Measurements from ENCODE around the gene DNAJA3.

The DNAJA3 gene

DNA sequence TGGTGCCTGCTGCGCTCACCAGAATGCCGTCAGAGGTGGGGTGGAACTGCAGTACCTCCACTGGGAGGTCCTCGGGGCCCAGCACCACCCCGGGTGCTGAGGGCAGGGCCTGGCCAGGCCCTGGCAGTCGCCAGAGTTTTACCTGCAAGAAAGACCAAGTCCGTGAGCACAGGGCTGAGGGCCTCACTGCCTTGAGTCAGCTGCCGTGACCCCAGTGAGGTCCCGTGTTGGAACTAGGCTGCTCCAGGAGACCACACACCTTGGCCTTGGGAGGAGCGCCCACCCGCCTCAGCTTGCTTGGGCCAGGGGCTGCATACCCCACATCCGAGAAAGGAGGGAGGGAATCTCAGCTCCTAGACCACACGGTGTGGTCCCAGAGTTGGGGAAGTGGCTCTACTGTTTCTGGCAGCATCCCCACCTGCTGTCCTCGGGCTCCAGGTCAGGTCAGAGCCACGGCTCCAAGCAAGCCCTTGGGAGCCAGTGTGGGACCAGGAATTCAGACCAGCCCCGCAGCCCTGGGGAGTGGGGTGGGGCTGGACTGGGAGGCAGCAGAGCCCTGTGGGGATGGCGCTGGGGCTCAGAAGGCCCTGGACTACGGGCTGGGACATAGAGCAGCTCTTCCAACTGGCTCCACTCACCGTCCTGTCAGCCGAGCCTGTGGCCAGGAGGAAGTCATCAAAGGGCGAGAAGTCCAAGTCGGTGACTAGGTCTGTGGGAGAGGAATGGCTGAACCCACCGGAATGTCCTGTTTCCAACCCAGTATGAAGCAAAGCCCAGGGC is 17.9 kb upstream of the DNAJA3 start:
- DNase-seq, result no peak

GRCh38 chr16:4408323-4408690 is 17.4 kb upstream of the DNAJA3 start:
- DNase-seq, result no peak

- no peak for DNase-seq
Observed at GRCh38 chr16:4409081-4409932, 16.4 kb upstream of the DNAJA3 start.

DNA sequence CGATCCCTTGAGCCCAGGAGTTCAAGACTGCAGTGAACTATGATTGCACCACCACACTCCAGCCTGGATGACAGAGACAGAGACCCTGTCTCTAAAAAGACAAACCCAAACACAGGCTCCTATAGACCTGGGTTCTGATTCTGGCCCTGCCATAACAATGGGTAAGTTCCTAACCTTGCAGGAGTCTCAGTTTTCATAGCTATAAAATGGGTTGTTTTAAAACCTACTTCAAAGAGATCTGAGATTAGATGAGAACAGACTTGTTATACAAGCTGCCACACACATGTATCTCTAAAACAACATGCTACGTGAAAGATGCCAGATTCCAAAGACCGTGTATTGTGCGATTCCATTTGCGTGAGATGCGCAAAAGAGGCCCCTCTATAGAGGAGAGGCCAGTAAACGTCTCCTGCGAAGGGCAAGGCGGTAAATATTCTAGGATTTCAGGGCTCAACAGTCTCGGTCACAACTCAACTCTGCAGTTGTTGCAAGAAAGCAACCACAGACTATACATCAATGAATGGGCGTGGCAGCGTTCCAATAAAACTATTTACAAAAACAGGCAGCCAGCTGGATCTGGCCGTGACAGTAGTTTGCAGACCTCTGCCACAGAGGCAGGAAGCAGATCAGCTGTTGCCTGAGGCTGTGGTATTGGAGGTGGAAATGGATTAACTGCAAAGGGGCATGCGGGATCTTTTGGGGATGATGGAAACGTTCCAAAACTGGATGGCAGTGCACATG is 15.2 kb upstream of the DNAJA3 start:
- no peak for DNase-seq

DNA sequence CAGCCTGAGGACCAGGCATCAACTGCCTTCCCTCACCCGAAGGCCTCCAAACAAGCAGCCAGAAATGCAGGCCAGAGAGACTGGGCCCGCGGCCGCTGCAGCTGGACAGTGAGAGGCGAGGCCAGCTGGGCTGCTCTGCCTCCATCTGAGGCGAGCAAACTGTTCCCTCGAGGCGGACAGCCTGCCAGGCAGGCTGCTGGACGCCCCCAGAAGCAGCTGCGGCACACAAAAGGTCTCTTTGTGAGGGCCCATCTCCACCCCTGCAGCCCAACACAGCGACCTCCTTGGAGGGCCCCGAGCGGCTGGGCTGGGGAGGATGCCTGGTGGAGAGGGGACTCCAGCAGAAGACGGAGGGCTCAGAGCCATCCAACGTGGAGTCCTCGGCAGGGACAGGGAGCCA is 14.0 kb upstream of the DNAJA3 start:
- no peak for DNase-seq

DNA sequence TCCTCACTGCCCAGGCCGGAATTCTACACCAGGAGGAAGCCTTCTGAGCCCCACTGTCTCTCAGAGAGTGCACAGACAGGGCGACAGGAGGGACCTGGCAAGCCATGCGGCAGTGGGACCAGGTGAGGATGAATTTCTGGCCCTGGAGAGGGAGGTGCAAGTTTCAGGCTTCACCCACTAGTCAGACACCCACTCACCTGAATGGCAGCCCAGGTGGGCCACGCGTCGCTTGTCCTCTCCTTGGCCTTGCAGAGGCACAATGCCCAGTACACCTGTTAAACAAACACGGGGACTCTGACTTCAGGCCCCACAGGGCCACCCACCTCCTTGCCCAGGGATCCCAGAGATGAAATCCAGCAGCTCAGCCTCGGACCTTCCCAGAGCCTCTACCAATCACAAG is 13.5 kb upstream of the DNAJA3 start:
- DNase-seq, result no peak

DNA sequence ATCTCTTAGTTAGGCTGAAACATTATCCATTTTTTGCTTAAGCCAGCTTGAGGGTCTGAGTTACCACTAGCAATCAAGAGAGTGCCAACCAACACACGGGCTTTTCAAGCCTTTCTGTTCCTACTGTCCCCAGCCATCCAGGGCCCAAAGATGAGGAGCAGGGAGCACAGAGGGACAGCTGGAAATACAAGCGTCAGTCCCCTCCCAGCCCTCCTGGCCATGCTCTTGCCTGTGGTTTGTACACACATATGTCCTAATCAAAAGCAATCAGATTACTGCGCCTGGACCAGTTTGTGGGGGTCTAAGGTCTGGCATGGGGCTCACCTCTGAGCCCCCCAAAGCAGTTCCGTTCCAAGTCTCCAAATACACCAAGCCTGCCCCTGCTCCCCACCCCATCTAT is 12.8 kb upstream of the DNAJA3 start:
- no peak for DNase-seq

GRCh38 chr16:4414187-4414917 is 11.3 kb upstream of the DNAJA3 start:
- DNase-seq, result peak; percentile 81 to 87

GRCh38 chr16:4415538-4416199 is 10.0 kb upstream of the DNAJA3 start:
- DNase-seq, result peak; percentile 64 to 68

DNA sequence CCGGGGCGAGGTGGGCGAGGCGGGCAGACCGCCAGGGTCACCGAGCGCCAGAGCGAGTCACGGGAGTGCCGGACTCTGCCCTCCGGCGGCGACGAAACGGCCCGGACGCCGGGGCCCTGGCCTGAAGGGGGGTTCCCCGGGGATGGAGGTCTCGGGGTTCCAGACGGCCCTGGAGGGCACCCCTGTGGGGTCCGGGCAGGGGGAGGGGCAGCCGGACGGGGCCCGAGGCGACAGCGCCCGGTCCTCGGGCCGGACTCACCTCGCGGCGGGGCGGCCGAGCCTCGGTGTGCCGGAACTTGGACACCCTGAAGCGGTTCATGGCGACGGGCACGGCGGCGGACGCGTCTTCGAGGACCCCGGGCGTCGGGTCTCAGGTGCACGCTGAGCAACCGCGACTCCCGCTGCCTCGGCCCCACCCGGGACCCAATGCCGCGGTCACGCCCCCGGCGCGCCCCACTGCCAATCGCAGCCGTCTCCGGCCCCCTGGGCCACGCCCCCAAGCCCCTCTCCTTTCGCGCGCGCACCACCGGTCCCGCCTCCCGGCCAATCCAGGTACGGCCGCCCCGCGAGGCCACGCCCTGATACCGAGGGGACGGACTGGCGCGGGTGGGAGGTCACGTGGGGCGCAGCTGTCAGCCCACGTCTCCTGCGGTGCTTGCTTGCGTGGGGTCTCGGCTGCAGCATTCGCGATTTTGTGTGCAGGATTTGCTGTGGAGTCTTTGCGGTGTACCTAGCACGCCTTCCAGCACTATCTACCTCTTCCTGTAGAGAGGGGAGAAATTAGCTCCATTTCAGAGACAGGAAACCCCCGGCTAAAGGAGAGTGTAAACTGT is 9.3 kb upstream of the DNAJA3 start, which contains the start of gene CORO7:
CORO7 (minus strand) TSS at position 397 of the 833 bp plus-strand sequence; CDS start at position 319, 78 bp downstream.
- DNase-seq, result peak; percentile 99

GRCh38 chr16:4419402-4419959 is 6.2 kb upstream of the DNAJA3 start:
- DNase-seq, result no peak

GRCh38 chr16:4420505-4421105 is 5.1 kb upstream of the DNAJA3 start:
- no peak for DNase-seq

- DNase-seq, result no peak
Observed at GRCh38 chr16:4426021-4426684, 485 bp downstream of the DNAJA3 start.

- no peak for DNase-seq
Observed at GRCh38 chr16:4426722-4427372, 1.2 kb downstream of the DNAJA3 start.

GRCh38 chr16:4428500-4428899 is 2.8 kb downstream of the DNAJA3 start:
- DNase-seq, result no peak

- DNase-seq, result no peak
Observed at GRCh38 chr16:4431023-4431422, 5.4 kb downstream of the DNAJA3 start.

DNA sequence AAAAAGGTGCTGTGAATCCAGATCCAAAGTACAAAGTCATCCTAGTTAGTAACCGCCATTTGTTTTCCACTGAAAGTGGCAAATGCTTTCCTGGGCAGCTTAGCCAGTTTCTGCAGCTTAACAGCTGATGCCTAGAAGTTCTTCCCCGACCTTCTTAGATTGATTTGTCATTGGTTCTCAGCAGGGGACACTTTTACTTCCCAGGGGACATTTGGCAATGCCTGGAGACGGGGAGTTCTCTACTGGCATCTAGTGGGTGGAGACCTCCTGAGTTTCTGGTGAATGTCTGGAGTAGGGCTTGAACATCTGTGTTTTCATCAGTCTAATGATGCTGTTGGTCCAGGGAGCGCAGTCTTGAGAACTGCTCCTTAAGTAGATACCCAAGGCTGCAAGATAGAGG is 7.6 kb downstream of the DNAJA3 start:
- no peak for DNase-seq

- DNase-seq, result no peak
Observed at GRCh38 chr16:4433914-4434787, 8.5 kb downstream of the DNAJA3 start.
